Measurements from ENCODE around the gene ZC3H4. TPM values are rescaled to one million over a fixed set of nuclear protein-coding genes. Genes with fewer than 3 reads are reported as not detected.

ZC3H4 gene
- total and polyA plus RNA-seq, 9 donors, result 10.7 to 58.2 (median 45.5) TPM

DNA sequence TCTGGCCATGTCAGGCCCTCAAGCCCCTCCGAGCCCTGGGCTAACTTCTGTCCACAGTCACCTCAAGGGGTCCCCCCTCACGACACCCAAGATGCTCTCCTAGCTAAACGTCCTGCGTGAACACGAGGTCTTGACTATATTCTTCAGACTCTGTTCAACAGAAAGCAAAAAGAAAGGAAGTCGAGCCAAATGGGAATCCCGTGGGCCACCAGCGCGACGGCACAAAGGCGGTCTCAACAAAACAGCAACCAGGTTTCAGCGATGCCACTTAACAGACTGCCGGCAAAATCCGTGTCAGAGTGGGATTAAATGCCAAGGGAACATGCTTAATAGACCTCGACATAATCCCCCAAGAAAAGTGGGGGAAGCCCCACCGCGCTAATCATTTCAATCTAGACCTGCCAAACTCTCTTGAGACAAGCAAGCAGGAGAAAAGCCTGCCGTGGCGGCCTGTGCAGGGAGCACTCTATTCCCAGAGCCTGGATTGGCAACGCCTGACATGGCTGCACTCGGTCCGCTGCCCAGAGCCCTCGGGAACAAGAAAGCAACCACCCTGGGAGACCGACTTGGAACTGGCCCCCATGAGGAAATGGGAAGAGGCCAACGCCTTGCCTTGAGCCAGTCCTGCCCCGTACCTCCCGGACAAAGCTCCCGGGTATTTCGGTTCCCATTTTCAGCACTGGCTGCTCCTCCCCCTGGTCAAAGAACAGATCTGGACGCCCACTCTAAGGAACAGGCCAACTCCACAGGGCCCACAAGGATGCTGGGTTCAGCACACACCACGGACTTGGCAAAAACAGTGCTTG lies 16.0 kb downstream of the ZC3H4 start:
- Histone ChIP-seq H3K27ac (no peak overlapping the region), H3K27me3 (no peaks in the 10 kb centered on the region), H3K4me3 (no peak overlapping the region), H3K36me3 (no peaks in the 10 kb centered on the region), H3K9me3 (no peaks in the 10 kb centered on the region), H3K4me1 (ENCODE audit: insufficient read depth) (peaks cover 15% of the 10 kb centered on the region)
- DNase-seq, result no peak
- TF ChIP-seq EP300 (IDR thresholded peaks at IDR 0.05) (no peak), CTCF (IDR thresholded peaks at IDR 0.05) (no peak)
- intact Hi-C loops (cut with DNase I), result no loop called here
- WGBS, 3 donors, result 83 to 86% (median 85%) methylated on average over 31 of the region's 31 CpGs

- no peaks in the 10 kb centered on the region for H3K9me3 ChIP-seq
- TF ChIP-seq POLR2A (IDR thresholded peaks at IDR 0.05), result no peak
- TF ChIP-seq CTCF (IDR thresholded peaks at IDR 0.05), result no peak
- no peak for TF ChIP-seq EP300 (IDR thresholded peaks at IDR 0.05)
- H3K4me3 ChIP-seq, result no peak overlapping the region
- peaks cover 15% of the 10 kb centered on the region for H3K4me1 ChIP-seq (ENCODE audit: insufficient read depth)
- 95 to 97% (median 96%) methylated on average over 9 of the region's 9 CpGs for WGBS, 3 donors
- H3K36me3 ChIP-seq, result no peaks in the 10 kb centered on the region
- DNase-seq, result no peak
- H3K27ac ChIP-seq, result peak overlapping the region in 1 of 2 donors; percentile 78
- intact Hi-C loops (cut with DNase I), result no loop called here
- H3K27me3 ChIP-seq, result no peaks in the 10 kb centered on the region
These were observed 16.9 kb downstream of the ZC3H4 start for GRCh38 chr19:47096721-47097120.

GRCh38 chr19:47096100-47096704 lies 17.4 kb downstream of the ZC3H4 start:
- H3K4me1 ChIP-seq (ENCODE audit: insufficient read depth), result peaks cover 15% of the 10 kb centered on the region
- intact Hi-C loops (cut with DNase I), result no loop called here
- TF ChIP-seq CTCF (IDR thresholded peaks at IDR 0.05) (no peak), EP300 (IDR thresholded peaks at IDR 0.05) (no peak), POLR2A (IDR thresholded peaks at IDR 0.05) (no peak)
- peak in 1 of 5 donors; percentile 26 for DNase-seq
- WGBS, 3 donors, result 71 to 85% (median 81%) methylated on average over 12 of the region's 12 CpGs
- no peaks in the 10 kb centered on the region for H3K27me3 ChIP-seq
- no peaks in the 10 kb centered on the region for H3K36me3 ChIP-seq
- no peak overlapping the region for H3K4me3 ChIP-seq
- H3K27ac ChIP-seq, result peak overlapping the region in 1 of 2 donors; percentile 78
- H3K9me3 ChIP-seq, result no peaks in the 10 kb centered on the region

DNA sequence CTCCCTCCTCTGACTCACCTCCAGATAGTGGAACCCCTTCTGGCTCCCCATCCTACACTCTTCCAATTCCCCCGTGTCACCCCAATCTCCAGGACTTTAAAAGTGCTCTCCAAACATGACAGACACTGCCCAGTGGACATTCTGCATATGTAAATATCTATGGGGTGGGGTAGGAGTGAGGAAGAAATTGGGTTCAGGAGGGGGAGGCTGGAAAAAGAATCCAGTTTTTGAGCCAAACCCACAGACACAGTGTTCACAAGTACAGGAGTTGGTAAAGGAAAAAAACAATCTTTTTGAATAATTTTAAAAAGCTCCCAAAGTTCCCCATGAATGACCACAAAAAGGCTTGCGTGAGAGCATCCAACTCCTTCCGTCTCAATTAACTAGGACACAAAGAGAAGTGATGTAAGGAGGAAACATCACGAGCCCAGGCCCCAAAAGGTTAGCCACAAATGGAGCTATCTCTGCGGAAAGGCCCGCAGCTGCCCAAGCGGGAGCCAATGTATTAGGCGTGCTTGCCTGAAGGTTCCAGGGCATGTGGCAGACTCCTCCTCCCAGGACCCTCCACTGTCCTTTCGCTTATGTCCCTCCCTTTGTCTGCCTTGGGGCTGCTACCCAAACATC lies 18.0 kb downstream of the ZC3H4 start:
- TF ChIP-seq EP300 (IDR thresholded peaks at IDR 0.05), result no peak
- TF ChIP-seq POLR2A (IDR thresholded peaks at IDR 0.05), result no peak
- no peak for TF ChIP-seq CTCF (IDR thresholded peaks at IDR 0.05)
- no peak overlapping the region for H3K4me3 ChIP-seq

More for the DNA sequence above, 18.0 kb downstream of the ZC3H4 start:
- Histone ChIP-seq H3K4me1 (ENCODE audit: insufficient read depth) (peaks cover 15% of the 10 kb centered on the region), H3K27me3 (no peaks in the 10 kb centered on the region), H3K9me3 (no peaks in the 10 kb centered on the region), H3K27ac (peak overlapping the region; percentile 55 to 78), H3K36me3 (no peaks in the 10 kb centered on the region)
- intact Hi-C loops (cut with DNase I), result no loop called here
- 24 to 36% (median 31%) methylated on average over 9 of the region's 9 CpGs for WGBS, 3 donors
- DNase-seq, result peak in 1 of 5 donors; percentile 49
